T-helper 1 cell (primary cell): ENCODE results near the gene TPM1.
"Not testable (repeated sequence)": the region's sequence is repeated elsewhere in the genome, so short reads cannot be mapped to it uniquely, and the experiment has no call there.

ENCODE experiments used
- DNase-seq, 5 donors: peaks; one replicate each; pipeline ENCODE4 v3.0.0-alpha.2; 2012 to 2020

Gene TPM1

DNA sequence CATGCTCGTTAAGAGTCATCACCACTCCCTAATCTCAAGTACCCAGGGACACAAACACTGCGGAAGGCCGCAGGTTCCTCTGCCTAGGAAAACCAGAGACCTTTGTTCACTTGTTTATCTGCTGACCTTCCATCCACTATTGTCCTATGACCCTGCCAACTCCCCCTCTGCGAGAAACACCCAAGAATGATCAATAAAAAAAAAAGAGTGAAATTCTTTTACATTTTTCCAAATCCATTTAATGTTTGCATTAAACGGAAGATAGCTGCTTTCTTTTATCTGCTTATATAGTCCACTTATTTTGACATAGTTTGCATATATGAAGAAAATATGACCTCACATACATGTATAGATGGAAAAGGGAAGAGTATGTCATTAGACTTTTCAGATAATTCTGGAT, 57.0 kb downstream of the TPM1 start:
- not testable (repeated sequence) for DNase-seq

DNA sequence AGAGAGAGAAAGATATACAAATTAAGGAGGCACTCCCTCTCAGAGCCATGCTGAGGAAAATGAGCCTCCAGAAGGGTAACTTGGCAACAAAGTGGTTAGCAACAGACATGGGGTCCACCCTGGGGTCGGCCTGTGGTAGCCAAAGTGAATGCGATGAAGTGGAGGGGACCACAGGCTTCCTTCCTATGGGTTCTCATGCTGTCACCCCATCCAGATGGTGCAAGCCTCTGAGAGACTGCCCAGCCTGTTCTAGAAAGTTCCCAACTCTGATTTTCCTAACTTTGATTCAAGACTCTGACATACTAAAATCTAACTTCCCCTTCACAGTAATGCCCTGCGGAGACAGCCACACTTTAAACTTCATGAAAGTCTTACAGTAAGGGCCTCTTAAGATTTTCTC, 60.9 kb downstream of the TPM1 start:
- no peak for DNase-seq

DNA sequence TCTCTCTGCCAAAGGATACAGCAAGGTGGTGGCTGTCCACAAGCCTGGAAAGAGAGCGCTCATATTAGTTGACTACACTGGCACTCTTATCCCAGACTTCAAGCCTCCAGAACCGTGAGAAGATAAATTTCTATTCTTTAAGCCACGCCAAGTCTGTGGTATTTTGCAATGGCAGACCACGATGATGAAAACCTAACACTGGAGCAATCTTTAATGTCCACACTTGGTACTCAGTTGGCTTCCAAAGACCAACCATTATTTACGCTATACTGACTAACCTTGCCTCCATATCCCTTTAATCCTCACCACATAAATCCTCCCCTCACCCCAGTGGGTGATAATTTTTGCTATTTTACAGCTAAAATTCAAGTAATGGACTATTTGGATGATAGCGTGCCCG, 62.2 kb downstream of the TPM1 start:
- DNase-seq = no peak

DNA sequence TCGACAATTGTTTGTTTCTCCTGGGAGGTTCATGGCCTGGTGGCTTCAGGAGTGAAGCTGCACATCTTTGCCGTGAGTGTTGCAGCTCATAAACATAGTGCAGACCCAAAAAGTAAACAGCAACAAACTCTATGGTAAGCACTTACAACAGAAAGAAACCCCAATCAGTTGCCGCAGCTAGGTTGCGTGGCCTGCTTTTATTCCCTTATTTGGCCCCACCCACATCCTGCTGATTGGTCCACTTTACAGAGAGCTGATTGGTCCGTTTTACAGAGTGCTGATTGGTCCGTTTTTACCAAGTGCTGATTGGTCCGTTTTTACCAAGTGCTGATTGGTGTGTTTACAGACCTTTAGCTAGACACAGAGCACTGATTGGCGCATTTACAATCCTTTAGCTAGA, 62.8 kb downstream of the TPM1 start:
- DNase-seq = not testable (repeated sequence)

DNA sequence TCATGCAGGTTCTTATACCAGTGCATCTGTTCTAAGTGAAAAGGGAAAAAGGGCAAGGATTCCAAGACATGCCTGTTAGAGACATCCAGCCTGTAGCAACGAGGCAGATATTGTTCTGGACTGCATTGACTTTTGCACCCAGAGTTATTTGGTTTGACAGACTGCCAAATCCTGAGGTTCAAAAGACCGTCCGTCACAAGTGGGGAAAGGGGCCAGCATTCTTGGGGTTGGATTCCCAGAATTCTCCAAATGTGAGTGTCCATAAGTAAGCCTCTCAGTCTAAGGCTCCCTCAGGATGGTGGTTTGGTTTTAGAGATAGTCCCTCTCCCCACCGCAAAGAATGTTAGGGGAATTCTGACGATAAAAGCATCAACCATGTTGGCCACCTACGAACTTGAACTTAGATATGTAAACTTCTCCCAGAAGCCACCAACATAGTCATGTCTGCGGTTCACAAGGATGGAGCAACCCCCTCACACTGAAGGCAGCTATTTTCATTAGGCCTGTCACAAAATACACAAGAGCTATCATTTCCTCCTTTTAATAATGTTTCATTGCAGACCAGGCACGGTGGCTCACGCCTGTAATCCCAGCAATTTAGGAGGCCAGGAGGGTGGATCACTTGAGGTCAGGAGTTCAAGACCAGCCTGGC, 65.5 kb downstream of the TPM1 start:
- no peak for DNase-seq

DNA sequence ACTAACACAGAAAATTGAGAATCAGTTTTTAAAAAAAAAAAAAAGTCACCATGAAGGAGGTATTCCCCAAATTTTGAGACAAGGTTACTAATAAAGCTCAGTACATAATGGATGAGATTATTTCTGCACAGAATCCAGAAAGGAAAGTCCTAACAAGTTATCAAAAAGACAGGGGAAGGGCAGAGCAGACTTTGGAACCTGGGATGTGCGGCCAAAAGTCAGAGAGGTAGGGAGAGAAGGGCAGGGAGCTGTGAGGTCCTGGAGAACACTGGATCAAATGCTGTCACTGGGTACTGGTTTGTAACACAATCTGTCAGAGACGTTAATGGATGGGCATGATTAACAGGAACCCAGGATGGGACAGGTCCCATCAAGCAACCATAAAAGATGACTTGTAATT, 67.0 kb downstream of the TPM1 start:
- DNase-seq = no peak

- no peak for DNase-seq
Measured at GRCh38 chr15:63109920-63110319, 67.4 kb downstream of the TPM1 start.

DNA sequence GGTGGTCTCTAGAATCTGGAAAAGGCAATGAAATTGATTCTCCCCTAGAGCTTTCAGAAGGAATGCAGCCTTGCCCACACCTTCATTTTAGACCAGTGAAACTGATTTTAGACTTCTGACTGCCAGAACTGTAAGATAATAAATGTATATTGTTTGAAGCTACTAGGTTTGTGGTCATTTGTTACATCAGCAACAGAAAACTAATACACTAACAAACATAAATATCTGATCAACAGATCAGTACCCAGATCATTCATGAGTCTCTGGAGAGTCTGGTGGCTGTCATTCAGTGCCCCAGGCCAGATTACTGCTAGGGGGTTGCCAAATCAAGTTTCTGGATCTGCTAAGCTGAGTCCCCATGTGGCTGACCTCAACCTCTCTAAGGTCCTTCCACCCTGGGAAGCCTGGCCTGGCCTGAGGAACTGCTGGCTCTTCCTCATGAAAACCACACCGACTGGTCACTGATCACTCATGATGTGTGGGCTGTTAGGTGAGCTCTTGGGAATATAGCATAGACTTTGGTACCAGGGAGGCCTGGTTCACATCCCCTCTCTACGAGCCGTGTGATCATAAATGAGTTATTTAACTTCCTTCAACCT, 68.0 kb downstream of the TPM1 start:
- DNase-seq = no peak

- DNase-seq = no peak
Measured at GRCh38 chr15:63111481-63111880, 68.9 kb downstream of the TPM1 start.

DNA sequence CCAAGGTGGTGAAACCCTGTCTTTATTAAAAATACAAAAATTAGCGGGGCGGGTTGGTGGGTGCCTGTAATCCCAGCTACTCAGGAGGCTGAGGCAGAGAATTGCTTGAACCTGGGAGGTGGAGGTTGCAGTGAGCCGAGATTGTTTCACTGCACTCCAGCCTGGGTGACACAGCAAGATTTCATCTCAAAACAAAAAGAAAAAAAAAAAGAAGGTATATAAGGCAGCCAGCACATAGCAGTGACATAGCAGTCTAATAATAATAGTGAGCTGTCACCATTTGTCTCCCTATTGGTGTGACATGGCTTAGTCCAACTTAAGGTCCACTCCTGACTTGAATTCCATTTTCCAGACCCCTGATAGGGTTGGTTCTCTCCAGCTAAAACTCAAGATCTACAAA, 70.3 kb downstream of the TPM1 start:
- DNase-seq = no peak

- DNase-seq = no peak
Measured at GRCh38 chr15:63114465-63114864, 71.9 kb downstream of the TPM1 start.
